IMR-90 (cell line): ENCODE data around the gene IQGAP2. TPM values are rescaled to one million over a fixed set of nuclear protein-coding genes. Genes with fewer than 3 reads are reported as not detected.

Experiments used
- ATAC-seq: fragments of 200-7000 bp; cut with Tn5 transposase; 2 replicates; pipeline ENCODE4 v1.9.1; 2020; ENCODE audit warnings: low read depth, mild to moderate bottlenecking, moderate library complexity
- BruUV-seq: library from RNA; stranded (reverse); fragments of 400-500 nt; replicated peaks from 2 replicates; lab custom pipeline; 2021; lab: Mats Ljungman, UMichigan
- CTCF ChIA-PET: fragments of 300-600 bp; formaldehyde crosslinking; extraction: SDS; loops from one replicate; lab custom pipeline; 2021; ENCODE audit warnings: antibody characterized with exemption; lab: Yijun Ruan, JAX
- POLR2A ChIA-PET: fragments of 300-600 bp; sonication (Branson Sonifier 250); formaldehyde crosslinking; loops from one replicate; lab custom pipeline; 2022; ENCODE audit warnings: antibody characterized with exemption; ENCODE audit not compliant: unreplicated experiment; lab: Charles Lee
- DNase-seq: peaks from one replicate; pipeline ENCODE4 v3.0.0; 2013
- H2AFZ ChIP-seq: replicated peaks from 2 replicates; pipeline ENCODE3; 2013; ENCODE audit warnings: low read length, mild to moderate bottlenecking; ENCODE audit not compliant: poor library complexity
- H2AK5ac ChIP-seq: 2 replicates; pipeline ENCODE4 v1.6.1; 2013; ENCODE audit warnings: low read depth, low read length, inconsistent platforms
- H2AK9ac ChIP-seq: replicated peaks from 2 replicates; pipeline ENCODE3; 2013; ENCODE audit warnings: mild to moderate bottlenecking, low read depth, low read length, moderate library complexity; ENCODE audit not compliant: poor library complexity
- H2BK120ac ChIP-seq: 2 replicates; pipeline ENCODE4 v1.6.1; 2013; ENCODE audit warnings: low read depth, low read length, inconsistent platforms
- H2BK15ac ChIP-seq: 3 replicates; pipeline ENCODE4 v1.6.1; 2013; ENCODE audit warnings: low read depth, low read length, inconsistent platforms
- H2BK20ac ChIP-seq: 2 replicates; pipeline ENCODE4 v1.6.1; 2013; ENCODE audit warnings: low read depth, mild to moderate bottlenecking, inconsistent platforms, low read length, moderate library complexity
- H2BK5ac ChIP-seq: 2 replicates; pipeline ENCODE4 v1.6.1; 2013; ENCODE audit warnings: mild to moderate bottlenecking, low read depth, low read length, inconsistent platforms; ENCODE audit not compliant: poor library complexity, severe bottlenecking
- H3K14ac ChIP-seq: replicated peaks from 2 replicates; pipeline ENCODE4 v1.6.1; 2013; ENCODE audit warnings: low read depth, low read length, inconsistent platforms
- H3K18ac ChIP-seq: 2 replicates; pipeline ENCODE4 v1.6.1; 2013; ENCODE audit warnings: low read depth, low read length, control low read depth
- H3K23ac ChIP-seq: 2 replicates; pipeline ENCODE4 v1.6.1; 2013; ENCODE audit warnings: low read depth, low read length, inconsistent platforms
- H3K27ac ChIP-seq: 2 replicates; pipeline ENCODE4 v1.5.1; 2013; ENCODE audit warnings: mild to moderate bottlenecking, control low read depth, low read length; ENCODE audit not compliant: insufficient read depth
- H3K27me3 ChIP-seq: 2 replicates; pipeline ENCODE4 v1.6.1; 2013; ENCODE audit warnings: low read length; ENCODE audit not compliant: control insufficient read depth, insufficient read depth
- H3K36me3 ChIP-seq: 2 replicates; pipeline ENCODE4 v1.6.1; 2013; ENCODE audit warnings: low read length, mixed read lengths; ENCODE audit not compliant: control insufficient read depth, insufficient read depth
- H3K4ac ChIP-seq: 2 replicates; pipeline ENCODE4 v1.6.1; 2013; ENCODE audit warnings: low read depth, low read length, inconsistent platforms
- H3K4me1 ChIP-seq: 2 replicates; pipeline ENCODE4 v1.6.1; 2013; ENCODE audit warnings: low read length, mixed read lengths; ENCODE audit not compliant: control insufficient read depth, insufficient read depth
- H3K4me2 ChIP-seq: 2 replicates; pipeline ENCODE4 v1.6.1; 2013; ENCODE audit warnings: low read depth, mild to moderate bottlenecking, control low read depth, low read length, moderate library complexity
- H3K4me3 ChIP-seq: 2 replicates; pipeline ENCODE4 v1.5.1; 2013; ENCODE audit warnings: low read depth, mild to moderate bottlenecking, control low read depth, low read length, moderate library complexity; ENCODE audit not compliant: insufficient read depth
- H3K56ac ChIP-seq: 2 replicates; pipeline ENCODE4 v1.6.1; 2013; ENCODE audit warnings: low read length, inconsistent platforms; ENCODE audit not compliant: insufficient read depth; ENCODE audit errors: extremely low read depth
- H3K79me1 ChIP-seq, 2 experiments: 2 replicates each; pipeline ENCODE4 v1.6.1; 2013; ENCODE audit warnings: low read length in 2 of 2, inconsistent platforms in 1 of 2, low read depth in 1 of 2
- H3K9ac ChIP-seq: 2 replicates; pipeline ENCODE4 v1.6.1; 2013; ENCODE audit warnings: low read depth, low read length, control low read depth
- H3K9me1 ChIP-seq: 2 replicates; pipeline ENCODE4 v1.6.1; 2013; ENCODE audit warnings: low read length, inconsistent platforms; ENCODE audit not compliant: insufficient read depth
- H3K9me3 ChIP-seq: 2 replicates; pipeline ENCODE4 v1.6.1; 2013; ENCODE audit warnings: low read length; ENCODE audit not compliant: control insufficient read depth, insufficient read depth
- H4K20me1 ChIP-seq: 2 replicates; pipeline ENCODE4 v1.6.1; 2013; ENCODE audit warnings: low read length, inconsistent platforms; ENCODE audit not compliant: insufficient read depth
- H4K5ac ChIP-seq: 2 replicates; pipeline ENCODE4 v1.6.1; 2013; ENCODE audit warnings: mild to moderate bottlenecking, low read depth, low read length, control low read depth
- H4K8ac ChIP-seq, 2 experiments: 2 replicates each; pipeline ENCODE4 v1.6.1; 2013; ENCODE audit warnings: low read depth in 2 of 2, low read length in 2 of 2, control low read depth in 1 of 2, inconsistent platforms in 1 of 2
- H4K91ac ChIP-seq: 2 replicates; pipeline ENCODE4 v1.6.1; 2013; ENCODE audit warnings: low read depth, low read length, inconsistent platforms; ENCODE audit not compliant: insufficient read depth
- BHLHE40 ChIP-seq: fragments of 150-350 bp; IDR thresholded peaks from 2 replicates; pipeline ENCODE4 v1.6.1; 2016; ENCODE audit warnings: mild to moderate bottlenecking, low read depth, low read length
- CEBPB ChIP-seq: IDR thresholded peaks from 2 replicates; pipeline ENCODE4 v1.6.1; 2012; ENCODE audit warnings: low read depth, low read length, improper control_type of control experiment
- MAZ ChIP-seq: IDR thresholded peaks from 2 replicates; pipeline ENCODE4 v1.6.1; 2012; ENCODE audit warnings: low read depth, mild to moderate bottlenecking, low read length, improper control_type of control experiment, moderate library complexity, borderline replicate concordance
- RAD21 ChIP-seq: IDR thresholded peaks from 2 replicates; pipeline ENCODE4 v1.6.1; 2012; ENCODE audit warnings: low read length, improper control_type of control experiment
- RCOR1 ChIP-seq: IDR thresholded peaks from 2 replicates; pipeline ENCODE4 v1.6.1; 2012; ENCODE audit warnings: mild to moderate bottlenecking, low read length, improper control_type of control experiment; ENCODE audit not compliant: insufficient replicate concordance
- WGBS, 2 experiments: methylation state at CpG; one replicate each; pipeline versions ENCODE4 v1.1.5 to v1.1.7; 2013; ENCODE audit warnings: missing lambda C conversion rate in 2 of 2; ENCODE audit not compliant: insufficient read length in 1 of 2; ENCODE audit errors: extremely low coverage in 2 of 2; 5-methylcytosine and 5-hydroxymethylcytosine counted together
- dilution Hi-C: fragments of 300-500 bp; cut with HindIII; formaldehyde crosslinking; loops from one replicate; pipeline ENCODE4 v1.14.3; 2018; ENCODE audit warnings: low sequenced_read_pairs; ENCODE audit not compliant: unreplicated experiment
- in situ Hi-C: fragments of 300-500 bp; cut with MboI; formaldehyde crosslinking; loops from 3 replicates; pipeline ENCODE4 v1.14.3; 2019; ENCODE audit warnings: low sequenced_read_pairs, inconsistent platforms, mixed read lengths
- intact Hi-C: fragments of 100-400 bp; cut with micrococcal nuclease; formaldehyde crosslinking; loops from 2 replicates; pipeline ENCODE4 v1.10.0; 2022
- polyA plus RNA-seq, 3 experiments: library from polyadenylated mRNA; depleted of rRNA; stranded (reverse); fragments of >200 nt; gene quantifications; 2 replicates each; pipeline ENCODE4 v1.2.3, GENCODE V29; 2012; ENCODE audit warnings: low replicate concordance in 1 of 3
- total RNA-seq: library from RNA; depleted of rRNA; stranded (reverse); fragments of >200 nt; gene quantifications from 2 replicates; pipeline ENCODE4 v1.2.3, GENCODE V29; 2012
- TF ChIP-seq, protein P1 (sequence below): fragments of 150-350 bp; IDR thresholded peaks from 2 replicates; pipeline ENCODE4 v1.6.1; 2016; ENCODE audit warnings: low read depth, mild to moderate bottlenecking, low read length, moderate library complexity, borderline replicate concordance

IQGAP2 gene
- total and polyA plus RNA-seq, 2 of the 4 experiments (the other 2 are of a cell fraction): 0.21 to 0.36 TPM

DNA sequence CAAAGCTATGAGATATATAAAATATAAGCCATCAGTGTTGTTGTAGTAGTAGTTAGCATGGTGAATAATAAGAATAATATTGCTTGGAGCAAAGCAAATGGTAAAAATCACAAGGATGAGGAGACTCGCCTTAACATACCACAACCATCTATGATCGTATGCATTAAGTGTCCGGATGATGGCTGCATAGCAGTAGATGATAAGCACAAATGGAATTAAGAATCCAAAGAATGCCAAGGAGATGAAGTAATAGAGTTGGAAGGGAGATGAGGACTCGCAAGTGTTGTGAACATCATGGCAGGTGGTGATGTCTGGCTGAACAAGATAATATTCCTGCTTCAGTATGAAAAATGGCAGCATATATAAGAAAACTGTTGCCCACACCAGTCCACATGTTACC is 214.6 kb downstream of the IQGAP2 start:
- Histone ChIP-seq H2BK120ac (peak overlapping the region; percentile 85), H3K18ac (peak overlapping the region; percentile 5; the same call in 1 of the 2 replicates), H3K4me2 (no peak overlapping the region), H2BK5ac (peak overlapping the region; percentile 95), H3K9me3 (no peaks in the 10 kb centered on the region), H3K56ac (no peak overlapping the region), H2BK20ac (peak overlapping the region; percentile 91), H4K20me1 (no peaks in the 10 kb centered on the region), H4K91ac (peak overlapping the region; percentile 71), H4K5ac (peak overlapping the region; percentile 58; the same call in 1 of the 2 replicates), H3K23ac (peak overlapping the region; percentile 20; the same call in 1 of the 2 replicates), H3K4me1 (peaks cover 12% of the 10 kb centered on the region; the same call in 1 of the 2 replicates), H4K8ac (peak overlapping the region in 1 of 2 experiments; percentile 71; a peak in 2 of 4 replicates), H3K36me3 (peaks cover 7% of the 10 kb centered on the region), H3K9me1 (peaks cover 16% of the 10 kb centered on the region), H3K14ac (peak overlapping the region; percentile 66), H3K4me3 (no peak overlapping the region), H3K79me1 (peaks cover 6 to 23% of the 10 kb centered on the region in 2 experiments; a peak in 3 of 4 replicates), H2BK15ac (peak overlapping the region; percentile 43; the same call in 2 of the 3 replicates), H3K27ac (peak overlapping the region; percentile 66), H3K4ac (peak overlapping the region; percentile 75), H3K27me3 (no peaks in the 10 kb centered on the region), H2AK5ac (peak overlapping the region; percentile 94), H3K9ac (no peak overlapping the region), H2AK9ac (peak overlapping the region; percentile 7), H2AFZ (peak overlapping the region; percentile 64)
- dilution Hi-C loops (no loop called here), intact Hi-C loops (no loop called here), in situ Hi-C loops (no loop called here)
- 0% methylated on average over 1 of the region's 4 CpGs; no CpG with 5 or more reads in 1 of the 2 experiments for WGBS, 2 experiments
- ATAC-seq: peak; percentile 89
- TF ChIP-seq CEBPB (peak; percentile 79), RCOR1 (peak; percentile 79), RAD21 (no peak), BHLHE40 (no peak), MAZ (no peak)
- TF ChIP-seq, protein P1, sequence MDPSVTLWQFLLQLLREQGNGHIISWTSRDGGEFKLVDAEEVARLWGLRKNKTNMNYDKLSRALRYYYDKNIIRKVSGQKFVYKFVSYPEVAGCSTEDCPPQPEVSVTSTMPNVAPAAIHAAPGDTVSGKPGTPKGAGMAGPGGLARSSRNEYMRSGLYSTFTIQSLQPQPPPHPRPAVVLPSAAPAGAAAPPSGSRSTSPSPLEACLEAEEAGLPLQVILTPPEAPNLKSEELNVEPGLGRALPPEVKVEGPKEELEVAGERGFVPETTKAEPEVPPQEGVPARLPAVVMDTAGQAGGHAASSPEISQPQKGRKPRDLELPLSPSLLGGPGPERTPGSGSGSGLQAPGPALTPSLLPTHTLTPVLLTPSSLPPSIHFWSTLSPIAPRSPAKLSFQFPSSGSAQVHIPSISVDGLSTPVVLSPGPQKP: no peak
- POLR2A ChIA-PET: no interaction called here
- peak; percentile 96 for DNase-seq
- no TSS peak for BruUV-seq
- CTCF ChIA-PET: interaction anchor here (0.6 kb wide), 1 partner anchor 1156 kb away, joined by 8 read pairs; no protein-coding TSS in a partner anchor
